Measurements from ENCODE around the gene RARG.

Gene RARG

GRCh38 chr12:53224061-53224896 lies 7.7 kb downstream of the RARG start:
- in situ Hi-C loops (cut with MboI; ENCODE audit: low sequenced_read_pairs): no loop called here

- in situ Hi-C loops (cut with MboI; ENCODE audit: low sequenced_read_pairs): no loop called here
These were observed 8.5 kb downstream of the RARG start for GRCh38 chr12:53223389-53224060.

- in situ Hi-C loops (cut with MboI; ENCODE audit: low sequenced_read_pairs): no loop called here
These were observed 9.2 kb downstream of the RARG start for GRCh38 chr12:53222806-53223261.

GRCh38 chr12:53222170-53222721 lies 9.8 kb downstream of the RARG start:
- in situ Hi-C loops (cut with MboI; ENCODE audit: low sequenced_read_pairs): no loop called here

DNA sequence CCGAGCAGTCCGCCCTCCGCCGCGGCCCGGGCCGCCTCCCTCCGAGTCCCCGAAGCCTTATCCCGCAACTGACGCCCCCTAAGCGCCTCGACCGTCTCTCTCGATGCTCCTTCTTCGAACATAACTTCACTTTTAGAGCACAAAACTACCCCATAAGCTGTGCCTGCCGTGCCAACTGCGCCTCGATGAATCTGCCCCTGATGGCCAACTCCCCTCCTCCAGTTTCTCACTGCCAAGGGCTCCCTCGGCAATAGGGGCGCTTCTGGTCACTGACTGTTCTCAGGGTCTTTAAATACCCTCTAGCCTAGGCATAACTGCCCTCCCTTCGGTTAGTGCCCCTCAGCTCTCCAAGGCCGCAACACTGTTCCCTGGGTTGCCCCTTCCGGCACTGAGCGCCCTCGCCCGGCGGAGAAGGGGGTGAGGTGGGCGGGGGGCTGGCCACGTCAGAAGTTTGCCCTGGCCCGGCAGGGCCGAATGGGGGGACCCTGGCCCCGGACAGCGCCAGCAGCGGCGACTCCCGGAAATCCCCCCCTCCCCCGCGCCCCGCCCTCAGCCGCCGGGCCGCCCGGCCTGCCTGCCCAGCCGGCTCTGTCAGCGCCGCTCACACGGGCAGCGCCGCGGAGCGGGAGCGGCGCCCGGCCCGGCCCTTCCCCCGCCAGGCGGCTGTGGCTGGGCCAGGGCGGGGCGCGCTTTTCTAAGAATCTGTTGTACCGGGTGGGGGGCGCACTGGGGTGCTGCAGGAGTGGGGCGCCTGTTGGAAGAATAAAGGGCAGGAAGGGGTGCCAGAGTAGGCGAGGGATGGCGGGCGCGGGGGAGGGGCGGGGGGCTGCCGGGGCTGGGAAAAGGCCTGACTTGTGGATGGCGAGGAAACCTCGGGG lies 10.6 kb downstream of the RARG start:
- in situ Hi-C loops (cut with MboI; ENCODE audit: low sequenced_read_pairs): no loop called here

- in situ Hi-C loops (cut with MboI; ENCODE audit: low sequenced_read_pairs): no loop called here
These were observed 11.3 kb downstream of the RARG start for GRCh38 chr12:53220694-53221202.

DNA sequence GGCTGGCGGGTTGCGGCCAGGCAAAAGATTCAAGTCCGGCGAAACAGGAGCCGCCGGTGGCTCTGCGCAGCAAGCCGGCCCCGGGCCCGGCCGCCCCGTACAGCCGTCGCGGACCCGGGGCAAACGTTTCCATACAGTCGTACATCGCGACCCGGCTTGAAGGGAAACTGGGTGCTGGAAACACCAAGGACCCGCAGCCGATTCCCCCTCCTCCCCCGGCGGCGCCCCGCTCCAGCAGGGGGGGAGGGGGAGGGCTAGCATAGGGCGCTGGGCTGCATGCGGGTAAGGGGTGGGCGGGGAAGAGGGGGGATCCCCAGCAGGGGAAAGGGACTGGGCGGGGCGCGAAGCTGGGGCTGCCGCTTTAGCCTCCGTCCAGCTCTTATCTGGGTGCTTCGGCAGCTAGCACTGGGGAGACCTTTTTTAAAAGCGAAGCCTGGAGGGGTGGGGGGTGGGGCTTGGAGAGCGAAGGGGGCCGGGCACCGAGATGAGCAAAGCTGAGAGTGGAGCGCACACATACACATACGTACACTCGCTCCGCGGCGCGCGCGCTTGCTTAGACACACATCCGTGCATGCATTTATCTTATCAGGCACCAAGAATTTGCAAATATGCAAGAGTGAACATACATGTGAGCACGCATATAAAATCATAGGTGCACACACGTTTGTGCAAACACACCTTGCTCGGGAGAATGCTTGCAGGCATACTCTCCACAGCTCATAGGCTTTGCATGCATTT lies 11.9 kb downstream of the RARG start:
- in situ Hi-C loops (cut with MboI; ENCODE audit: low sequenced_read_pairs): no loop called here

- in situ Hi-C loops (cut with MboI; ENCODE audit: low sequenced_read_pairs): no loop called here
These were observed 12.6 kb downstream of the RARG start for GRCh38 chr12:53219292-53219955.

GRCh38 chr12:53218551-53219291 lies 13.3 kb downstream of the RARG start:
- in situ Hi-C loops (cut with MboI; ENCODE audit: low sequenced_read_pairs): no loop called here

GRCh38 chr12:53217931-53218307 lies 14.1 kb downstream of the RARG start:
- in situ Hi-C loops (cut with MboI; ENCODE audit: low sequenced_read_pairs): no loop called here

- in situ Hi-C loops (cut with MboI; ENCODE audit: low sequenced_read_pairs): no loop called here
These were observed 14.7 kb downstream of the RARG start for GRCh38 chr12:53217051-53217930.

DNA sequence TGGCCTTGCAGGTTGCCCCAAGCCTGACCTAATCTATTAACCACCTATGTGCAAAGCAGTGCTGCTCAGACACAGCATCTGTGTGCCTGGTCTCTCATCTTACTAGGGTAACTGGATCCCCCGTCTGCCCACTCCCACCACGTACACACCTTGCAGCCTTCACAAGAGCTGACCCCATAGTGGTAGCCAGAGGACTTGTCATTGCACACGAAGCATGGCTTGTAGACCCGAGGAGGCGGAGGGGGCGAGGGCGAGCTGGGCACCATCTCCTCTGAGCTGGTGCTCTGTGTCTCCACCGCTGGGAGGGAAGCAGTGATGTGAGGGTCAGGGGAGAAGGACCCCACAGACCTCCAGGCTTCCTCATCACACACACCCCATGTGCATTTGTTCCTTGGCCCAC lies 16.5 kb downstream of the RARG start:
- in situ Hi-C loops (cut with MboI; ENCODE audit: low sequenced_read_pairs): no loop called here

GRCh38 chr12:53214687-53215455 lies 17.1 kb downstream of the RARG start:
- in situ Hi-C loops (cut with MboI; ENCODE audit: low sequenced_read_pairs): no loop called here

DNA sequence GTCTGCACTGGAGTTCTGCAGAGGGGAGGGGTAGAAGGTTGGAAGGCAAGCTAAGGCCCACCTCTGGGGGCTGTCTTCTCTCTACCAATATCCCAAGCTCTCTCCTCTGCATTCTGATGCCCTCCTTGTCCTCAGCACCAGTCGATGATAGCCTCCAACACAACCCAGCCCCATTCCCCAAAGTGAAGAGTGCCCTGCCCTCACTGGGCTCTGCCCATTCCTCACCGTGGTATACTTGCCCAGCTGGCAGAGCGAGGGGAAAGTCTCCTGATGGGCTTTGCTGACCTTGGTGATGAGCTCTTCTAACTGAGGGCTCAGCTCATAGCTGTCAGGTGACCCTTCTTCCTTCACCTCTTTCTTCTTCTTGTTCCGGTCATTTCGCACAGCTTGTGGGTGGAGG lies 17.8 kb downstream of the RARG start:
- in situ Hi-C loops (cut with MboI; ENCODE audit: low sequenced_read_pairs): no loop called here

DNA sequence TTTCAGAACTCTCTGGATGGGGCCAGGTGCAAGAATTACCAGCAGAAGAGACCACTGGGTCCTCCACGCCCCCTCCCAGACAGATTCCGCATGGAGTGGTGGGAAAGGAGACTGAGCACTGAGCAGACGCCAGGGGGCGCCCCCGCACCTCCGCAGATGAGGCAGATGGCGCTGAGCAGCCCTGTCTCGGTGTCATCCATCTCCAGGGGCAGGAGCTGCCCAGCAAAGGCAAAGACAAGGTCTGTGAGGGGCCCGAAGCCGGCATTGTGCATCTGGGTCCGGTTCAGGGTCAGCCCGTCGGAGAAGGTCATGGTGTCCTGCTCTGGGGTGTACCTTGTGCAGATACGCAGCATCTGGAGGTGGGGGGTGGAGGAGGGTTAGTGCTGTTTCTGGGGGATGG lies 18.7 kb downstream of the RARG start:
- in situ Hi-C loops (cut with MboI; ENCODE audit: low sequenced_read_pairs): no loop called here

DNA sequence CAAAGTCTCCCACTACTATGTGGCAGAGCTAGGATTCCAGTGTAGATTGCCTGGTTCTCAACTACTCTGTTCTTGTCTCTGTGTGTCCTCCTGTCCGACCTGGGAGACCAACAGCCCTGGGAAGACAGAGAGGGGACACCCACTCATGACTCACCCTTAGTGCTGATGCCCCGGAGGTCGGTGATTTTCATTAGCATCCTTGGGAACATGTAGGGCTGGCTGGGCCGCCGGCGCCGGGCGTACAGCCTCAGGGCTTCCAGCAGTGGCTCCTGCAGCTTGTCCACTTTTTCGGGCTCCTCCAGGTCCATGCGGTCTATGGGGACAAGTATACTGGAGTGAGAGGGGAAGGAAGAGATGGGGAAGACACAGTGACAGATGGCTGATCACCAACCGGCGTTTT lies 19.1 kb downstream of the RARG start:
- in situ Hi-C loops (cut with MboI; ENCODE audit: low sequenced_read_pairs): no loop called here
